OCI-M2 (cell line): Measurements from ENCODE around the gene VSIG8.

Source experiments
- DNase-seq: peaks from one replicate; lab custom pipeline; 2025; ENCODE audit not compliant: unreplicated experiment; lab: John Stamatoyannopoulos, UW

Gene VSIG8

GRCh38 chr1:159859767-159860322, 2.6 kb downstream of the VSIG8 start:
- DNase-seq = no peak

DNA sequence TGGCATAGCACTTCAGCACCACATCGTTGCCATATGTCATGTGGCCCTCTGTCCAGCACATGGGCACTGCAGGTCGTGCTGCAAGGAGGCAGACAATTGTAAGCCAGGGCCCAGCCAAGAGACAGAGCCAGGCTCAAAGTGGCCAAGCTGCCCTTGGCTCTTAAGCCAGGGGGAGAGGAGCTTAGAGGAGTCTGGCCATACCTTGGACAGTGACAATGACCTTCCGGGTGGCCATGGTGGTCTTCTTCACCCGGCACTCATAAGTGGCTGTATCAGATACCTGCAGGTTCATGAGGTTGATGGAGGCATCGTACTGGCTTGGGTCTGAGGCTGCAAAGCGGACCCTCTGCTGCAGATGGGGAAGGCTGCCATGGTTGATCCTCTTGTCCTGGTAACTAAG, 4.6 kb downstream of the VSIG8 start:
- DNase-seq = no peak

GRCh38 chr1:159856576-159856975, 5.9 kb downstream of the VSIG8 start:
- no peak for DNase-seq

GRCh38 chr1:159855709-159856108, 6.7 kb downstream of the VSIG8 start:
- no peak for DNase-seq

DNA sequence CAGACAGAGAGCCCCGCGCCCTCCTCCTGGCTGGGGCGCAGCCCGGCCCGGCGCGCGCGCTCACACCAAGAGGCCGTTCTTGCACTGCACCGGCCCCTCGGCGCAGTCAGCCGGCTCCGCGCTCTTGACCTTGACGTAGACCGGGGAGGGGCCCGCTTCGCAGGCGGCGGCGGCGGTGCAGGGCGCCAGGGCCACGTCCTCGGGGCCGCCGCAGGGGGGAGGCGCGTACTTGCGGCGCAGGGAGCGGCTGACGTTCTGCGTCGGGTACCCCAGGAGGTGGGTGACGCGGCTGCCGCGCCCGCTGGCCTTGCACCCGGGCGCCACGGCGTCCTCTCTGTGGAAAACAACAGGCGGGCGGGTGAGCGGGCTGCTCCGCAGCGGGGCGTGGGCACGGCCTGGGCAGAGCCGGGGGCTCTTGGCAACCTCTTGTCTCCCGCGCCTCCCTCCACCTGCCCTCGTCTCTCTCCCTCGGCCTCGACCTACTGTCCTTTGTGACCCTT, 7.7 kb downstream of the VSIG8 start:
- no peak for DNase-seq

- no peak for DNase-seq
These were observed 8.3 kb downstream of the VSIG8 start for GRCh38 chr1:159854116-159854692.

- no peak for DNase-seq
These were observed 8.9 kb downstream of the VSIG8 start for GRCh38 chr1:159853417-159854115.

- no peak for DNase-seq
These were observed 11.1 kb downstream of the VSIG8 start for GRCh38 chr1:159851407-159851806.

- DNase-seq = no peak
These were observed 12.7 kb downstream of the VSIG8 start for GRCh38 chr1:159849626-159850366.

DNA sequence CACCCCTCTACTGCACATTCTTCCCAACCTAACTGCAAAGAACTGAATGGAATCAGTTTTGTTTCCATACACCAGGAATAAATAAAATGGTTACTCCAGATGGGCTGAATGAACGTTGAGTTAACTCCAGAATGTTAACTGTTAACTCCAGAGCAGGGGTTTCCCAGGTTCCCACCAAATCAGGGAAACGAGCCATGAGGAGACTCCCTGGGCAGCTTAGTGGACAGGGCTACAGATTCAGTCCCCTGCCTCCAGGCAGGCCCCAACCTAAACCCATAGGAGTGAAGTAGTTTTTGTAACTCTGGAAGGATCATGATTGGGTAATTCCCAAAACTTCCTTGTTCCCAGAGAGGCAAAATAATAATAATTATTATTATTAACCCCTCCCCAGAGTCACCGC, 14.1 kb downstream of the VSIG8 start:
- no peak for DNase-seq

- no peak for DNase-seq
These were observed 15.2 kb downstream of the VSIG8 start for GRCh38 chr1:159847231-159847630.

GRCh38 chr1:159845751-159846629, 16.5 kb downstream of the VSIG8 start:
- DNase-seq = no peak

GRCh38 chr1:159843459-159843858, 19.0 kb downstream of the VSIG8 start:
- no peak for DNase-seq

DNA sequence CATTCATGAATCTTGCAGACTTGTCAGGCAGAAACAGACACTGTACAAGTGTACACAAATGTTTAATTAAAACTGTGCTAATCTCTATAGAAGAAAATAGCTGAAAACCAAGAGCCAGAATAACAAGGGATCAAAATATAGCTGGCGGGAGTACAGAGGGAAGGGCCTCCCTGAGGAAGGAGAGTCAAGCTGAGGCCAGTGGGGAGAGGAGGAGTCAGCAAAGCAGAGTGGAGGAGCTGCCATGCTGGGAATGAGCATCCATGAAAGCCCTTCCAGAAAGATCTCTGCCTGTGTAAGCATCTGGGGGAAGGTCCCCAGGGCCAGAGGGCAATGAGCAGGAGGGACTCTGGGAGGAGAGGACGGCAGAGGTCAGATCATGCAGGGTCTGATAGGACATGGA, 20.7 kb downstream of the VSIG8 start:
- no peak for DNase-seq

GRCh38 chr1:159839116-159839849, 23.2 kb downstream of the VSIG8 start:
- no peak for DNase-seq

GRCh38 chr1:159838715-159839114, 23.7 kb downstream of the VSIG8 start:
- DNase-seq = no peak

- no peak for DNase-seq
These were observed 26.5 kb downstream of the VSIG8 start for GRCh38 chr1:159835862-159836525.

- DNase-seq = no peak
These were observed 27.1 kb downstream of the VSIG8 start for GRCh38 chr1:159835356-159835755.

DNA sequence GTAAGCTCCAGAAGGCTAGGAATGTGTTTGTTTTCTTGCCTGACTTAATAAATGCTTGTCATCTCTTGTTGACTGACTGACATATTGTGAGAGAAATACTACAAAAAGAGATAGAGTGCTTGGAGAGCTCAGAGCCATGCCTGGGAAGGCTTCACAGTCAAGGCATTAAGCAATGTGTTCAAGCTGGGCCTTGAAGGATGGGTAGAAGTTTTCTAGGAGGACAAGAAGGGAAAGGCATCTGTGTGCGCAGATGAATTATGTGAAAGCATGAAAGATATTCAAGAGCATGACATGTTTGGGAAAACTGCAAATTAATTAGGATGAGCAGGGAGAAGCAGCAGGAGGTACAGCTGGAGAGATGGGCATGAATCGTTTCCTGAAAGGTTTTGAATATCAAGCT, 30.1 kb downstream of the VSIG8 start:
- DNase-seq = no peak
